DOHH2 (cell line): Measurements from ENCODE around the gene COL1A2.

Source experiments
- H3F3A ChIP-seq: fragments of 200-600 bp; sonication (generic), shearing (Covaris generic); 2 replicates; pipeline ENCODE4 v1.6.0; 2016; ENCODE audit warnings: antibody characterized with exemption, mild to moderate bottlenecking; ENCODE audit not compliant: control insufficient read depth, insufficient read depth
- H3K27ac ChIP-seq: fragments of 200-600 bp; sonication (generic); 2 replicates; pipeline ENCODE4 v1.5.1; 2014; ENCODE audit warnings: low read depth, mild to moderate bottlenecking, low read length, moderate library complexity
- H3K27me3 ChIP-seq: fragments of 200-600 bp; sonication (generic); 2 replicates; pipeline ENCODE4 v1.6.1; 2014; ENCODE audit warnings: mild to moderate bottlenecking, low read length, mixed read lengths; ENCODE audit not compliant: control insufficient read depth
- H3K36me3 ChIP-seq: fragments of 200-600 bp; sonication (generic); 2 replicates; pipeline ENCODE4 v1.6.1; 2014; ENCODE audit warnings: mild to moderate bottlenecking, low read length, moderate library complexity, mixed read lengths; ENCODE audit not compliant: control insufficient read depth
- H3K4me1 ChIP-seq: fragments of 200-600 bp; sonication (generic); 2 replicates; pipeline ENCODE4 v1.6.1; 2014; ENCODE audit warnings: mild to moderate bottlenecking, low read length, mixed read lengths; ENCODE audit not compliant: control insufficient read depth
- H3K4me2 ChIP-seq: fragments of 200-600 bp; sonication (generic); 2 replicates; pipeline ENCODE4 v1.6.0; 2014; ENCODE audit warnings: mild to moderate bottlenecking, low read length, moderate library complexity
- H3K4me3 ChIP-seq: fragments of 200-600 bp; sonication (generic); 2 replicates; pipeline ENCODE4 v1.5.1; 2014; ENCODE audit warnings: mild to moderate bottlenecking, low read length, mixed read lengths
- H3K79me2 ChIP-seq: fragments of 200-600 bp; sonication (generic); 2 replicates; pipeline ENCODE4 v1.6.1; 2014; ENCODE audit warnings: mild to moderate bottlenecking, low read length, mixed read lengths; ENCODE audit not compliant: control insufficient read depth
- H3K9me2 ChIP-seq: fragments of 200-600 bp; sonication (generic); replicated peaks from 2 replicates; pipeline ENCODE4 v1.6.1; 2014; ENCODE audit warnings: mild to moderate bottlenecking, low read length, mixed read lengths; ENCODE audit not compliant: control insufficient read depth
- H3K9me3 ChIP-seq: fragments of 200-600 bp; sonication (generic); 2 replicates; pipeline ENCODE4 v1.6.1; 2014; ENCODE audit warnings: antibody characterized with exemption, low read length, mixed read lengths; ENCODE audit not compliant: control insufficient read depth, insufficient read depth
- H4K20me1 ChIP-seq: fragments of 200-600 bp; sonication (generic); 2 replicates; pipeline ENCODE4 v1.6.0; 2014; ENCODE audit warnings: low read depth, mild to moderate bottlenecking, antibody characterized with exemption, low read length, moderate library complexity; ENCODE audit not compliant: control insufficient read depth, insufficient read depth
- CTCF ChIP-seq: fragments of 200-600 bp; sonication (generic); IDR thresholded peaks from one replicate; pipeline ENCODE4 v1.5.1; 2014; ENCODE audit warnings: antibody characterized with exemption, mild to moderate bottlenecking, low read depth, low read length; ENCODE audit not compliant: poor library complexity, severe bottlenecking
- EZH2phosphoT487 ChIP-seq: fragments of 200-600 bp; sonication (generic); IDR thresholded peaks from 2 replicates; pipeline ENCODE4 v1.6.1; 2017; ENCODE audit warnings: borderline replicate concordance, mild to moderate bottlenecking, antibody characterized with exemption, low read length, moderate library complexity, mixed read lengths

The COL1A2 gene

GRCh38 chr7:94403546-94403945, 8.9 kb downstream of the COL1A2 start:
- Histone ChIP-seq H3K27me3 (peaks cover 8% of the 10 kb centered on the region; the same call in 1 of the 2 replicates), H4K20me1 (no peaks in the 10 kb centered on the region), H3K36me3 (no peaks in the 10 kb centered on the region), H3K79me2 (no peaks in the 10 kb centered on the region), H3K4me1 (no peaks in the 10 kb centered on the region), H3K27ac (no peak overlapping the region), H3K4me2 (no peak overlapping the region), H3K4me3 (no peak overlapping the region), H3F3A (no peaks in the 10 kb centered on the region), H3K9me3 (no peaks in the 10 kb centered on the region), H3K9me2 (no peaks in the 10 kb centered on the region)
- TF ChIP-seq EZH2phosphoT487: no peak
- TF ChIP-seq CTCF: no peak

- peaks cover 10% of the 10 kb centered on the region; the same call in 1 of the 2 replicates for H3K27me3 ChIP-seq
- H3K79me2 ChIP-seq: no peaks in the 10 kb centered on the region
- H3K9me2 ChIP-seq: no peaks in the 10 kb centered on the region
- no peak overlapping the region for H3K4me3 ChIP-seq
- no peaks in the 10 kb centered on the region for H3K36me3 ChIP-seq
- TF ChIP-seq CTCF (no peak), EZH2phosphoT487 (no peak)
- no peaks in the 10 kb centered on the region for H3K9me3 ChIP-seq
- H3F3A ChIP-seq: no peaks in the 10 kb centered on the region
- H4K20me1 ChIP-seq: no peaks in the 10 kb centered on the region
- H3K27ac ChIP-seq: no peak overlapping the region
- no peaks in the 10 kb centered on the region for H3K4me1 ChIP-seq
- no peak overlapping the region for H3K4me2 ChIP-seq
These were observed 10.8 kb downstream of the COL1A2 start for GRCh38 chr7:94405506-94405905.

DNA sequence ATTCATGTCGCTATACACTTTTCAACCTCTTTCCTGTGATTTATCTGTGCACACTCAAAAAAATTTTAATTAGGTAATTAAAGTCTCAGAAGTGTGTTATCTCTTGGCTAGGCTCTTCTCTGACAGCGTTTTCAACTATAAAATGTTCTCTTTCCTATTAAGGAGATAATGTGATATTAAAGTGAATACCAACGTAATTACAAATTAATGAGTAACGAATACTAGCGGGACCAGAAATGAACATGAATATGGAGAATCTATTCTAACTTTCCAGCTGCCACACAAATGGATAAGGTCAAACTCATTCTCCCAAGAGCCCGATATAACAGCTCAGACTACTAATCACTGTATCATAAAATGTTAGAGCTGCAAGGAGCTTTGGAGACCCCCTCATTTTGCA, 12.0 kb downstream of the COL1A2 start:
- TF ChIP-seq EZH2phosphoT487 (no peak), CTCF (no peak)
- H3K4me2 ChIP-seq: no peak overlapping the region
- H3K27ac ChIP-seq: no peak overlapping the region
- 0 out of 2 replicates have a peak, but pooled peaks cover 8% of the 10 kb centered on the region for H3K27me3 ChIP-seq
- H3K4me3 ChIP-seq: no peak overlapping the region
- no peaks in the 10 kb centered on the region for H3K9me3 ChIP-seq
- H3K4me1 ChIP-seq: no peaks in the 10 kb centered on the region
- H3F3A ChIP-seq: no peaks in the 10 kb centered on the region
- H3K36me3 ChIP-seq: no peaks in the 10 kb centered on the region
- no peaks in the 10 kb centered on the region for H3K9me2 ChIP-seq
- H4K20me1 ChIP-seq: no peaks in the 10 kb centered on the region
- H3K79me2 ChIP-seq: no peaks in the 10 kb centered on the region
